Neural cell (in vitro differentiated cells): ENCODE results near the gene PVALEF. TPM values are rescaled to one million over a fixed set of nuclear protein-coding genes. Genes with fewer than 3 reads are reported as not detected.

ENCODE experiments used
- H2AFZ ChIP-seq: fragments of 200-600, 300-800 bp; sonication (generic), shearing (Covaris generic); 2 replicates; pipeline ENCODE4 v1.6.0; 2014; ENCODE audit warnings: low read depth, mild to moderate bottlenecking, antibody characterized with exemption, low read length, moderate library complexity
- H3F3A ChIP-seq: fragments of 200-600 bp; shearing (Covaris generic); 2 replicates; pipeline ENCODE4 v1.6.1; 2016; ENCODE audit warnings: mild to moderate bottlenecking, moderate library complexity, mixed read lengths, antibody characterized with exemption, low read length; ENCODE audit not compliant: insufficient read depth, poor library complexity, severe bottlenecking
- H3K27ac ChIP-seq: fragments of 200-600, 300-800 bp; sonication (generic), shearing (Covaris generic); 2 replicates; pipeline ENCODE4 v1.5.1; 2014; ENCODE audit warnings: mild to moderate bottlenecking, low read length, moderate library complexity
- H3K27me3 ChIP-seq: fragments of 300-800, 200-600 bp; sonication (generic), shearing (Covaris generic); 2 replicates; pipeline ENCODE4 v1.6.0; 2014; ENCODE audit warnings: mild to moderate bottlenecking, low read depth, low read length, moderate library complexity; ENCODE audit not compliant: insufficient read depth
- H3K36me3 ChIP-seq: fragments of 300-800, 200-600 bp; sonication (generic), shearing (Covaris generic); 2 replicates; pipeline ENCODE4 v1.5.1; 2014; ENCODE audit warnings: mild to moderate bottlenecking, antibody characterized with exemption, low read length, moderate library complexity; ENCODE audit not compliant: insufficient read depth
- H3K4me2 ChIP-seq: fragments of 300-800, 200-600 bp; sonication (generic), shearing (Covaris generic); 2 replicates; pipeline ENCODE4 v1.6.0; 2014; ENCODE audit warnings: mild to moderate bottlenecking, low read length
- H3K4me3 ChIP-seq: fragments of 300-800, 200-600 bp; sonication (generic), shearing (Covaris generic); 2 replicates; pipeline ENCODE4 v1.5.1; 2014; ENCODE audit warnings: mild to moderate bottlenecking, low read length, moderate library complexity
- H3K79me2 ChIP-seq: fragments of 200-600 bp; shearing (Covaris generic); replicated peaks from 2 replicates; pipeline ENCODE4 v1.6.0; 2014; ENCODE audit warnings: mild to moderate bottlenecking, low read length, moderate library complexity; ENCODE audit not compliant: insufficient read depth
- H3K9ac ChIP-seq: fragments of 300-800, 200-600 bp; sonication (generic), shearing (Covaris generic); 2 replicates; pipeline ENCODE4 v1.6.1; 2016; ENCODE audit warnings: mild to moderate bottlenecking, low read length, mixed read lengths
- H3K9me2 ChIP-seq: fragments of 200-600 bp; shearing (Covaris generic); 2 replicates; pipeline ENCODE4 v1.6.1; 2016; ENCODE audit warnings: mild to moderate bottlenecking, low read length, mixed read lengths; ENCODE audit not compliant: insufficient read depth
- H3K9me3 ChIP-seq: fragments of 200-600, 300-800 bp; sonication (generic), shearing (Covaris generic); 2 replicates; pipeline ENCODE4 v1.6.1; 2016; ENCODE audit warnings: mild to moderate bottlenecking, mixed run types, low read length, moderate library complexity, mixed read lengths
- H4K20me1 ChIP-seq: fragments of 200-600 bp; shearing (Covaris generic); 2 replicates; pipeline ENCODE4 v1.6.1; 2016; ENCODE audit warnings: mild to moderate bottlenecking, mixed run types; ENCODE audit not compliant: insufficient read depth
- EP300 ChIP-seq: fragments of 450-650 bp; conservative IDR thresholded peaks from 2 replicates; pipeline ENCODE4 v1.6.1; 2014; ENCODE audit warnings: antibody characterized with exemption, mild to moderate bottlenecking, moderate library complexity; ENCODE audit not compliant: poor library complexity, severe bottlenecking
- EZH2 ChIP-seq: fragments of 200-600, 300-800 bp; shearing (Covaris generic), sonication (generic); IDR thresholded peaks from 2 replicates; pipeline ENCODE4 v1.6.1; 2014; ENCODE audit warnings: antibody characterized with exemption, low read length, borderline replicate concordance, mild to moderate bottlenecking; ENCODE audit not compliant: insufficient read depth, poor library complexity, severe bottlenecking
- MXI1 ChIP-seq: fragments of 450-650 bp; conservative IDR thresholded peaks from 2 replicates; pipeline ENCODE4 v1.6.1; 2014; ENCODE audit warnings: antibody characterized with exemption, mild to moderate bottlenecking; ENCODE audit not compliant: poor library complexity, severe bottlenecking
- POLR2AphosphoS5 ChIP-seq: IDR thresholded peaks from 2 replicates; pipeline ENCODE4 v1.6.1; 2012
- RAD21 ChIP-seq: fragments of 450-650 bp; conservative IDR thresholded peaks from 2 replicates; pipeline ENCODE4 v1.6.1; 2014; ENCODE audit warnings: antibody characterized with exemption, mild to moderate bottlenecking, moderate library complexity
- SMC3 ChIP-seq: fragments of 450-650 bp; conservative IDR thresholded peaks from 2 replicates; pipeline ENCODE4 v1.6.1; 2014; ENCODE audit warnings: antibody characterized with exemption, mild to moderate bottlenecking, moderate library complexity; ENCODE audit not compliant: poor library complexity
- TAF1 ChIP-seq: IDR thresholded peaks from 2 replicates; pipeline ENCODE4 v1.6.1; 2012; ENCODE audit warnings: low read depth
- polyA plus RNA-seq: library from polyadenylated mRNA; depleted of rRNA; stranded (reverse); fragments of >200 nt; gene quantifications from 2 replicates; pipeline ENCODE4 v1.2.3, GENCODE V29; 2014
- TF ChIP-seq, protein P1 (sequence below): IDR thresholded peaks from 2 replicates; pipeline ENCODE4 v1.6.1; 2012; ENCODE audit warnings: borderline replicate concordance
- TF ChIP-seq, protein P2 (sequence below): fragments of 450-650 bp; IDR thresholded peaks from 2 replicates; pipeline ENCODE4 v1.5.1; 2014; ENCODE audit warnings: antibody characterized with exemption, mild to moderate bottlenecking, moderate library complexity; ENCODE audit not compliant: poor library complexity, severe bottlenecking

PVALEF gene
- polyA plus RNA-seq, 1 donor from 2014 or later: not detected

DNA sequence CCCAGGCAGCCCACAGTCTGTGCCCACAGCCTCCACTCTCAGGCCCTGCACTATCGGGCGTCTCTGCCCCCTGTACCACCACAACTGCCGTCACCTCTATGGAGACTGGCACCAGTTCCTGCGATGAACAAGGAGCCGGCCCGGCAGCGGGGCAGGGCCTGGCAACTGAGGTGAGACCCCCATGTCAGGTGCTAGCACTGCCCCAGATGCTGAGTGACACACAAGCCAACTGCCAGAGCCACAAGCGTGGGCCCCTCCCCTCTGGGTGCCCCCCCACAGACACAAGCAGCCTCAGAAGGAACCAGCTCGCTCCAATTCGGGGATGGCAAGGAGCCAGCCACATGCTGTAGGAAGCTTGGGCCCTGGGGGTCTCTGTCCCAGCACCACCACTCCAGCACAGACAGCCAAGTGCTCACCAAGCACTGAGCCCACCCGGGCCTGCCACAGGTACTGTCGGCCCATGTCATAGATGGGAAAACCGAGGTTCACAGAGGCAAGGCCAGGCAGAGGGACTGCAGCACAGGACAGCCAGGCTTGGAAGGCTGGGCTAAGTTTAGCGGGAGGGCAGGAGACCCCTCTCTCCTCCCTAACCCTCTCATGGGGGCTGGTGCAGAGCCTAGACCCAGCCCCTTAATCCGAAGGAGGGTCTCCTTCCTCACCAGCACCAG is 1.5 kb upstream of the PVALEF start:
- Histone ChIP-seq H3K4me2 (no peak overlapping the region), H3K27me3 (no peaks in the 10 kb centered on the region), H3K4me3 (no peak overlapping the region), H3F3A (no peaks in the 10 kb centered on the region), H3K27ac (no peak overlapping the region), H3K9me3 (no peaks in the 10 kb centered on the region), H3K36me3 (no peaks in the 10 kb centered on the region), H3K79me2 (no peaks in the 10 kb centered on the region), H4K20me1 (no peaks in the 10 kb centered on the region), H3K9me2 (no peaks in the 10 kb centered on the region), H3K9ac (no peak overlapping the region), H2AFZ (no peak overlapping the region)
- TF ChIP-seq EZH2: no peak
- TF ChIP-seq TAF1: no peak
- TF ChIP-seq, protein P1, sequence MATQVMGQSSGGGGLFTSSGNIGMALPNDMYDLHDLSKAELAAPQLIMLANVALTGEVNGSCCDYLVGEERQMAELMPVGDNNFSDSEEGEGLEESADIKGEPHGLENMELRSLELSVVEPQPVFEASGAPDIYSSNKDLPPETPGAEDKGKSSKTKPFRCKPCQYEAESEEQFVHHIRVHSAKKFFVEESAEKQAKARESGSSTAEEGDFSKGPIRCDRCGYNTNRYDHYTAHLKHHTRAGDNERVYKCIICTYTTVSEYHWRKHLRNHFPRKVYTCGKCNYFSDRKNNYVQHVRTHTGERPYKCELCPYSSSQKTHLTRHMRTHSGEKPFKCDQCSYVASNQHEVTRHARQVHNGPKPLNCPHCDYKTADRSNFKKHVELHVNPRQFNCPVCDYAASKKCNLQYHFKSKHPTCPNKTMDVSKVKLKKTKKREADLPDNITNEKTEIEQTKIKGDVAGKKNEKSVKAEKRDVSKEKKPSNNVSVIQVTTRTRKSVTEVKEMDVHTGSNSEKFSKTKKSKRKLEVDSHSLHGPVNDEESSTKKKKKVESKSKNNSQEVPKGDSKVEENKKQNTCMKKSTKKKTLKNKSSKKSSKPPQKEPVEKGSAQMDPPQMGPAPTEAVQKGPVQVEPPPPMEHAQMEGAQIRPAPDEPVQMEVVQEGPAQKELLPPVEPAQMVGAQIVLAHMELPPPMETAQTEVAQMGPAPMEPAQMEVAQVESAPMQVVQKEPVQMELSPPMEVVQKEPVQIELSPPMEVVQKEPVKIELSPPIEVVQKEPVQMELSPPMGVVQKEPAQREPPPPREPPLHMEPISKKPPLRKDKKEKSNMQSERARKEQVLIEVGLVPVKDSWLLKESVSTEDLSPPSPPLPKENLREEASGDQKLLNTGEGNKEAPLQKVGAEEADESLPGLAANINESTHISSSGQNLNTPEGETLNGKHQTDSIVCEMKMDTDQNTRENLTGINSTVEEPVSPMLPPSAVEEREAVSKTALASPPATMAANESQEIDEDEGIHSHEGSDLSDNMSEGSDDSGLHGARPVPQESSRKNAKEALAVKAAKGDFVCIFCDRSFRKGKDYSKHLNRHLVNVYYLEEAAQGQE: no peak
- TF ChIP-seq RAD21: no peak
- no peak for TF ChIP-seq POLR2AphosphoS5
- no peak for TF ChIP-seq MXI1
- TF ChIP-seq, protein P2, sequence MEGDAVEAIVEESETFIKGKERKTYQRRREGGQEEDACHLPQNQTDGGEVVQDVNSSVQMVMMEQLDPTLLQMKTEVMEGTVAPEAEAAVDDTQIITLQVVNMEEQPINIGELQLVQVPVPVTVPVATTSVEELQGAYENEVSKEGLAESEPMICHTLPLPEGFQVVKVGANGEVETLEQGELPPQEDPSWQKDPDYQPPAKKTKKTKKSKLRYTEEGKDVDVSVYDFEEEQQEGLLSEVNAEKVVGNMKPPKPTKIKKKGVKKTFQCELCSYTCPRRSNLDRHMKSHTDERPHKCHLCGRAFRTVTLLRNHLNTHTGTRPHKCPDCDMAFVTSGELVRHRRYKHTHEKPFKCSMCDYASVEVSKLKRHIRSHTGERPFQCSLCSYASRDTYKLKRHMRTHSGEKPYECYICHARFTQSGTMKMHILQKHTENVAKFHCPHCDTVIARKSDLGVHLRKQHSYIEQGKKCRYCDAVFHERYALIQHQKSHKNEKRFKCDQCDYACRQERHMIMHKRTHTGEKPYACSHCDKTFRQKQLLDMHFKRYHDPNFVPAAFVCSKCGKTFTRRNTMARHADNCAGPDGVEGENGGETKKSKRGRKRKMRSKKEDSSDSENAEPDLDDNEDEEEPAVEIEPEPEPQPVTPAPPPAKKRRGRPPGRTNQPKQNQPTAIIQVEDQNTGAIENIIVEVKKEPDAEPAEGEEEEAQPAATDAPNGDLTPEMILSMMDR: no peak
- no peak for TF ChIP-seq EP300
- TF ChIP-seq SMC3: no peak

DNA sequence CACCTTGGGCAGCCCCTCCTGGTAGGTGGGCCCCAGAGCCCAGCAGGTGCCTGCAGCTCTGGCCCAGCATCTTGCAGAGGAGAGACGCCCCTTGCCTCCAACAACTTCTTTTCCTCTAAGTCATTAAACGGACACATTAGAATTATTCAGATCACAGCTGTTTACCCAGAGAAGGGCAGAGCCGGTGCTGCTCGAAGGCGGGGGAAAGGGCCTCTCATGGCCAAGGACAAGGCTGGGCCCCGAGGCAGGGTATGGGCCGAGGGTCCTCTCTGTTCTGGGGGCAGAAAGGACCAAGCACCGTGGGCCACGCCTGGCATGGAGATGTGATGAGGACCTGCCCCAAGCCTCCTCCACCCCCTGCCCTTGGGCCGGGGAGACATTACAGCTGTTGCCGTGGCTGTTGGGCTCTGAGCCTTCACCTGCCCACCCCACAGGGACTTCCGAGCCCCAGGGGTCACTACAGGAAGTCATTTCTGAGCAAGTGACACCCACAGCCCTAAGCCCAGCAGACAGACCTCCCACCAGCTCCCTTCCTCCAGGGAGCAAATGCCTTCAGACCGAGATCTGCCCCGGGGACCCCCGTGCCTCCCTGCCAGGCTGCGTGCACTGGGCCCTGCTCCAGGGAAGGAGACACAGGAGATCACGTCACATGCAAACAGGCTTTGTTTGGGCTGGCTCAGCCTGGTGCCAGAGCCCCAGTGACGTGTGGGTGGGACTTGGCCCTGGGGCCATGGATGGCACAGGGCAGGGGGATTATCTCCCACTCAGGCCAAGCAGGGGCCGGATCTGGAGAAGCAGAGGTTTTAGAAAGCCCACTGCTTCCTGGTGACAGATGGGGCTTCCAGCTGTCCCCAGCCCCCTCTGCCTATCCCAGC is 699 bp upstream of the PVALEF start:
- Histone ChIP-seq H3K27me3 (no peaks in the 10 kb centered on the region), H3K9me2 (no peaks in the 10 kb centered on the region), H3K27ac (no peak overlapping the region), H3K9me3 (no peaks in the 10 kb centered on the region), H3K79me2 (no peaks in the 10 kb centered on the region), H3K4me2 (peak overlapping the region; percentile 70), H3K4me3 (peak overlapping the region; percentile 80), H4K20me1 (no peaks in the 10 kb centered on the region), H3F3A (no peaks in the 10 kb centered on the region), H3K9ac (peak overlapping the region; percentile 78), H2AFZ (no peak overlapping the region), H3K36me3 (no peaks in the 10 kb centered on the region)
- no peak for TF ChIP-seq EP300
- TF ChIP-seq SMC3: no peak
- no peak for TF ChIP-seq TAF1
- TF ChIP-seq POLR2AphosphoS5: no peak
- TF ChIP-seq, protein P2: no peak
- TF ChIP-seq RAD21: no peak
- TF ChIP-seq, protein P1: no peak
- no peak for TF ChIP-seq MXI1
- no peak for TF ChIP-seq EZH2
